Stimulated activated CD4-positive, alpha-beta T cell treated with anti-CD3 and anti-CD28 coated beads, Interleukin-4, amount 100 ng/mL, for 48 hours (primary cell): ENCODE results near the gene REG1B.

Experiments
- DNase-seq, 2 donors: peaks; one replicate each; pipeline ENCODE4 v3.0.0-alpha.2; 2020; ENCODE audit warnings: low read depth in 2 of 2

REG1B gene

GRCh38 chr2:79087785-79088364 lies at the start of gene REG1B:
Gene REG1B (minus strand): TSS chr2:79087993. CDS start chr2:79087612, 381 bp downstream.
- no peak for DNase-seq

- no peak for DNase-seq
Observed at GRCh38 chr2:79131687-79132086, 43.9 kb upstream of the REG1B start.

- DNase-seq: no peak
Observed at GRCh38 chr2:79129804-79130203, 42.0 kb upstream of the REG1B start.

GRCh38 chr2:79129260-79129659 lies 41.5 kb upstream of the REG1B start:
- DNase-seq: no peak

GRCh38 chr2:79128406-79128805 lies 40.6 kb upstream of the REG1B start:
- DNase-seq: no peak

GRCh38 chr2:79125721-79125985 lies 37.9 kb upstream of the REG1B start:
- no peak for DNase-seq

GRCh38 chr2:79124907-79125720 lies 37.3 kb upstream of the REG1B start:
- no peak for DNase-seq

GRCh38 chr2:79122676-79123075 lies 34.9 kb upstream of the REG1B start:
- DNase-seq: no peak

GRCh38 chr2:79120194-79120713 lies 32.5 kb upstream of the REG1B start, which contains the start of gene REG1A:
Gene REG1A (plus strand): TSS chr2:79120488. CDS start chr2:79120862, 374 bp downstream.
- no peak for DNase-seq

GRCh38 chr2:79116997-79117928 lies 29.5 kb upstream of the REG1B start:
- no peak for DNase-seq

- no peak for DNase-seq
Observed at GRCh38 chr2:79114797-79115494, 27.2 kb upstream of the REG1B start.

GRCh38 chr2:79112269-79112668 lies 24.5 kb upstream of the REG1B start:
- no peak for DNase-seq

- no peak for DNase-seq
Observed at GRCh38 chr2:79105259-79105658, 17.5 kb upstream of the REG1B start.

GRCh38 chr2:79103214-79103613 lies 15.4 kb upstream of the REG1B start:
- DNase-seq: no peak

- DNase-seq: no peak
Observed at GRCh38 chr2:79101024-79101423, 13.2 kb upstream of the REG1B start.

GRCh38 chr2:79100285-79100684 lies 12.5 kb upstream of the REG1B start:
- no peak for DNase-seq

GRCh38 chr2:79099140-79099686 lies 11.4 kb upstream of the REG1B start:
- DNase-seq: no peak

GRCh38 chr2:79097843-79098242 lies 10.1 kb upstream of the REG1B start:
- no peak for DNase-seq

- no peak for DNase-seq
Observed at GRCh38 chr2:79090693-79091092, 2.9 kb upstream of the REG1B start.

GRCh38 chr2:79086255-79086654 lies 1.5 kb downstream of the REG1B start:
- no peak for DNase-seq

GRCh38 chr2:79085382-79085781 lies 2.4 kb downstream of the REG1B start:
- no peak for DNase-seq
